GM18951 (cell line): ENCODE results near the gene SLC30A2.

ENCODE experiments used
- POLR2A ChIP-seq: IDR thresholded peaks from 4 replicates; pipeline ENCODE4 v1.6.1; 2011; ENCODE audit warnings: mild to moderate bottlenecking; ENCODE audit not compliant: insufficient read length, insufficient read depth; ENCODE audit errors: extremely low read depth
- in situ Hi-C: fragments of 300-500 bp; cut with MboI; formaldehyde crosslinking; loops from one replicate; pipeline ENCODE4 v1.12.0; 2022; ENCODE audit warnings: low sequenced_read_pairs, mixed read lengths, inconsistent platforms; ENCODE audit not compliant: unreplicated experiment

Gene SLC30A2

GRCh38 chr1:26044971-26045721 is 772 bp downstream of the SLC30A2 start:
- in situ Hi-C loops = no loop called here
- TF ChIP-seq POLR2A = no peak

- TF ChIP-seq POLR2A = no peak
- in situ Hi-C loops = no loop called here
These were observed 1.5 kb downstream of the SLC30A2 start for GRCh38 chr1:26044414-26044813.

GRCh38 chr1:26043765-26044164 is 2.2 kb downstream of the SLC30A2 start:
- no peak for TF ChIP-seq POLR2A
- in situ Hi-C loops = no loop called here

- no peak for TF ChIP-seq POLR2A
These were observed 3.9 kb downstream of the SLC30A2 start for GRCh38 chr1:26041978-26042377.

GRCh38 chr1:26041401-26041800 is 4.5 kb downstream of the SLC30A2 start:
- in situ Hi-C loops = no loop called here
- TF ChIP-seq POLR2A = no peak

More at GRCh38 chr1:26041978-26042377, 3.9 kb downstream of the SLC30A2 start:
- in situ Hi-C loops = no loop called here

- TF ChIP-seq POLR2A = no peak
- in situ Hi-C loops = no loop called here
These were observed 7.0 kb downstream of the SLC30A2 start for GRCh38 chr1:26038904-26039303.

GRCh38 chr1:26038477-26038876 is 7.4 kb downstream of the SLC30A2 start:
- TF ChIP-seq POLR2A = no peak
- in situ Hi-C loops = no loop called here

GRCh38 chr1:26037904-26038303 is 8.0 kb downstream of the SLC30A2 start:
- in situ Hi-C loops = no loop called here
- TF ChIP-seq POLR2A = no peak

- in situ Hi-C loops = no loop called here
- no peak for TF ChIP-seq POLR2A
These were observed 9.1 kb downstream of the SLC30A2 start for GRCh38 chr1:26036756-26037281.

GRCh38 chr1:26035959-26036755 is 9.8 kb downstream of the SLC30A2 start:
- in situ Hi-C loops = no loop called here

GRCh38 chr1:26035203-26035958 is 10.5 kb downstream of the SLC30A2 start:
- TF ChIP-seq POLR2A = peak; percentile 15
- in situ Hi-C loops = no loop called here

More at GRCh38 chr1:26035959-26036755, 9.8 kb downstream of the SLC30A2 start:
- no peak for TF ChIP-seq POLR2A

- no peak for TF ChIP-seq POLR2A
- in situ Hi-C loops = no loop called here
These were observed 11.3 kb downstream of the SLC30A2 start for GRCh38 chr1:26034504-26035202.
